ENCODE measurements around the gene DACH1. TPM values are rescaled to one million over a fixed set of nuclear protein-coding genes. Genes with fewer than 3 reads are reported as not detected.

Gene DACH1
- total RNA-seq, 1 donor = 0.09 TPM

- TF ChIP-seq, protein P1, sequence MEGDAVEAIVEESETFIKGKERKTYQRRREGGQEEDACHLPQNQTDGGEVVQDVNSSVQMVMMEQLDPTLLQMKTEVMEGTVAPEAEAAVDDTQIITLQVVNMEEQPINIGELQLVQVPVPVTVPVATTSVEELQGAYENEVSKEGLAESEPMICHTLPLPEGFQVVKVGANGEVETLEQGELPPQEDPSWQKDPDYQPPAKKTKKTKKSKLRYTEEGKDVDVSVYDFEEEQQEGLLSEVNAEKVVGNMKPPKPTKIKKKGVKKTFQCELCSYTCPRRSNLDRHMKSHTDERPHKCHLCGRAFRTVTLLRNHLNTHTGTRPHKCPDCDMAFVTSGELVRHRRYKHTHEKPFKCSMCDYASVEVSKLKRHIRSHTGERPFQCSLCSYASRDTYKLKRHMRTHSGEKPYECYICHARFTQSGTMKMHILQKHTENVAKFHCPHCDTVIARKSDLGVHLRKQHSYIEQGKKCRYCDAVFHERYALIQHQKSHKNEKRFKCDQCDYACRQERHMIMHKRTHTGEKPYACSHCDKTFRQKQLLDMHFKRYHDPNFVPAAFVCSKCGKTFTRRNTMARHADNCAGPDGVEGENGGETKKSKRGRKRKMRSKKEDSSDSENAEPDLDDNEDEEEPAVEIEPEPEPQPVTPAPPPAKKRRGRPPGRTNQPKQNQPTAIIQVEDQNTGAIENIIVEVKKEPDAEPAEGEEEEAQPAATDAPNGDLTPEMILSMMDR (IDR thresholded peaks at IDR 0.05; ENCODE audit: insufficient read depth, low read length) = no peak
- no peak for DNase-seq (ENCODE audit: low read depth)
- no peak overlapping the region for H3K4me3 ChIP-seq (ENCODE audit: low read depth, low read length)
These were observed 405.1 kb downstream of the DACH1 start for GRCh38 chr13:71461892-71462291.

DNA sequence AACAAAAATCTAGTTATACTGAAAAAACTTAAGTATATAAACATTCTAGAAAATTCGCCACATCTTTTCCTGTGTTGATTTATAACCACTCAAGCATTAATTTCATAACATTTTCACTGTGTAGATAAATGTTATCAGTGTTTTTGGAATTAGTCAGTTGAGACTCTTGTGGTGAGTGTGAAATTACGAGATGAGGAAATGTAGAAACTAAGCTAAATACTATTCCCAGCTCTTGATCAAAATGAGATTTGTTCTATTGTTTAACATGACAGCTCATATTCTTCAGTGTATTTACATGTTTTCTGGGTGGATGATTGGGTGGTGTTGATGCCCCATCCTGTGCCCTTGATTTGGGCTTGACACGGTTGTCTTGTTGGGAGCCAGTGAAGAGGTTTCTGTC, 406.8 kb downstream of the DACH1 start:
- DNase-seq (ENCODE audit: low read depth) = no peak
- TF ChIP-seq, protein P1 (IDR thresholded peaks at IDR 0.05; ENCODE audit: insufficient read depth, low read length) = no peak

GRCh38 chr13:71459708-71460107, 407.3 kb downstream of the DACH1 start:
- DNase-seq (ENCODE audit: low read depth) = no peak
- TF ChIP-seq, protein P1 (IDR thresholded peaks at IDR 0.05; ENCODE audit: insufficient read depth, low read length) = no peak
- H3K4me3 ChIP-seq (ENCODE audit: low read depth, low read length) = no peak overlapping the region

More for the DNA sequence above, 406.8 kb downstream of the DACH1 start:
- no peak overlapping the region for H3K4me3 ChIP-seq (ENCODE audit: low read depth, low read length)

DNA sequence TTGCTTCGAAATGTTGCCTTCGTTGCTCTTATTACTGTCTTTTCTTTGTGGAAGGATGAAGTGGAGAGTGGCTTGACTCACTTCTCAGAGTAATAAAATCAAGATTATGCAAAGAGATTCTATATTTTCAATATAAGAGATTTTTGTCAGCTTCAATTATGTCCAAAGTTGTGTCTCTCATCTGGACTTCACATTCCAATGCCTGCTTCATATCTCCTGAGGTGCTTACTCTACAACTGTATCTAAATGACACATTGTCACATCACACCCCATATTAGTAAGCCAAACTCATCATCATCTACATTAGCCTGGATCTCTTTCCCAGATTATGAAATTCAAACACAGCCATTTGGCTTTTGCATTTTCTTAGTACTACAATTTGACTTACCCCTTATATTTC, 409.4 kb downstream of the DACH1 start:
- no peak overlapping the region for H3K4me3 ChIP-seq (ENCODE audit: low read depth, low read length)
- no peak for DNase-seq (ENCODE audit: low read depth)
- TF ChIP-seq, protein P1 (IDR thresholded peaks at IDR 0.05; ENCODE audit: insufficient read depth, low read length) = no peak

- TF ChIP-seq, protein P1 (IDR thresholded peaks at IDR 0.05; ENCODE audit: insufficient read depth, low read length) = no peak
- H3K4me3 ChIP-seq (ENCODE audit: low read depth, low read length) = no peak overlapping the region
- DNase-seq (ENCODE audit: low read depth) = no peak
These were observed 410.9 kb downstream of the DACH1 start for GRCh38 chr13:71456136-71456535.

DNA sequence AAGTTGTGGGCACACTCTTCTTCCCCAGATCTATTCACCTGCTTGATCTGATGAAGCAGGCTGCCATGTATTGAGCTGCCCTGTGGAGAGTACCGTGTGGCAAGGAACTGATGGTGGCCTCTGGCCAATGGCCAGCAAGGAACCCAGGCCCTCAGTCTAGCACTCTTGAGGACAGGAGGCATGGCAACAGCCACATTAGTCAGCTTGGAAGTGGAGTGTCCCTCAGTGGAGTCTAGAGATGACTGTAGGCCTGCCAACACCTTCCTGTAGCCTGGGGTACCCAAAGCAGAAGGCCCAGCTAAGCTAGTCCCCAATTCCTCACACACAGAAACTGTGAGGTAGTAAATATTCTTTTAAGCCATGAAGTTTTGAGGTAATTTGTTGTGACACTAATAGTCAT, 412.5 kb downstream of the DACH1 start:
- TF ChIP-seq, protein P1 (IDR thresholded peaks at IDR 0.05; ENCODE audit: insufficient read depth, low read length) = no peak
- no peak for DNase-seq (ENCODE audit: low read depth)

GRCh38 chr13:71448080-71448630, 418.8 kb downstream of the DACH1 start:
- no peak for DNase-seq (ENCODE audit: low read depth)
- no peak overlapping the region for H3K4me3 ChIP-seq (ENCODE audit: low read depth, low read length)
- TF ChIP-seq, protein P1 (IDR thresholded peaks at IDR 0.05; ENCODE audit: insufficient read depth, low read length) = no peak

More for the DNA sequence above, 412.5 kb downstream of the DACH1 start:
- H3K4me3 ChIP-seq (ENCODE audit: low read depth, low read length) = no peak overlapping the region
